ENCODE data around the gene HOATZ. TPM values are rescaled to one million over a fixed set of nuclear protein-coding genes. Genes with fewer than 3 reads are reported as not detected.

Gene HOATZ
- total RNA-seq, 5 donors from 2014 or later (not counting 1 experiment from before 2014, with no cell fraction given), result not detected

DNA sequence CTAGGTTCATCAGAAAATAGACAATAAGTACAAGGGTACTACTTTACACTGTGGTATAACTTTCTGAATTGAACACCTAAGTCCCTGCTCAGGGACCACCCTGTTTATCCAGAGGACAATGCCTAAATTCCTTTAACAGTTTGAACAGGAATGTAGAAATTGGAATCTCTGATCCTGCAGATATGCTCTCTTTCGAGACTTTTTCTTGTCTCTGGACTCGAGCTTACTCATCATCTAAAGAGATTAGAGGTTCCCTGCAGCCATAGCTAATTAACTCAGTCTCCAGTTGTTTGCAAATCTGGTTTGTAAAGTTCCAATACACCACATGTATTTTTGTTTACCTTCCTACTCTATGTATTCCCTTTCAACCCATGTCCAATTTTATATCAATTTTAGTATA lies 1.0 kb downstream of the HOATZ start:
- H3K4me1 ChIP-seq (ENCODE audit: control insufficient read depth in 1 of 2, extremely low read depth in 1 of 2, insufficient read depth in 2 of 2, low read length in 2 of 2), result peaks cover 13 to 14% of the 10 kb centered on the region in 2 experiments
- no peak overlapping the region for H3K27ac Mint-ChIP-seq
- ChIA-PET POLR2A (interaction anchor here in 1 of 2 donors (0.7 kb wide), 1 partner anchor 34 kb away, joined by 3 read pairs; no protein-coding TSS in a partner anchor), CTCF (no interaction called here)
- ATAC-seq (replicated peaks in 1 of 4) (no peak), DNase-seq (no peak)
- H3K36me3 Mint-ChIP-seq, result peaks cover 3% of the 10 kb centered on the region
- H3K9me3 ChIP-seq, result no peaks in the 10 kb centered on the region
- no peak overlapping the region for H3K4me3 Mint-ChIP-seq
- H3K36me3 ChIP-seq (ENCODE audit: control insufficient read depth in 2 of 2, extremely low read depth in 1 of 2, insufficient read depth in 1 of 2, low read length in 1 of 2), result no peaks in the 10 kb centered on the region
- H3K4me1 Mint-ChIP-seq, result peaks cover 0 to 16% (median 14%) of the 10 kb centered on the region in 3 donors
- H3K27ac ChIP-seq (ENCODE audit: low read length), result no peak overlapping the region
- 65% methylated on average over 2 of the region's 2 CpGs for WGBS (ENCODE audit: insufficient coverage)
- H3K27me3 Mint-ChIP-seq, result peaks cover 21 to 41% of the 10 kb centered on the region in 2 donors
- no peaks in the 10 kb centered on the region for H3K9me3 Mint-ChIP-seq
- no peak overlapping the region for H3K4me3 ChIP-seq (ENCODE audit: control insufficient read depth in 1 of 2, extremely low read depth in 1 of 2, low read length in 1 of 2)
- peaks cover 13 to 24% of the 10 kb centered on the region in 2 experiments for H3K27me3 ChIP-seq (replicated peaks in 1 of 2; ENCODE audit: control insufficient read depth in 2 of 2, extremely low read depth in 1 of 2, insufficient read depth in 2 of 2, low read length in 1 of 2)

DNA sequence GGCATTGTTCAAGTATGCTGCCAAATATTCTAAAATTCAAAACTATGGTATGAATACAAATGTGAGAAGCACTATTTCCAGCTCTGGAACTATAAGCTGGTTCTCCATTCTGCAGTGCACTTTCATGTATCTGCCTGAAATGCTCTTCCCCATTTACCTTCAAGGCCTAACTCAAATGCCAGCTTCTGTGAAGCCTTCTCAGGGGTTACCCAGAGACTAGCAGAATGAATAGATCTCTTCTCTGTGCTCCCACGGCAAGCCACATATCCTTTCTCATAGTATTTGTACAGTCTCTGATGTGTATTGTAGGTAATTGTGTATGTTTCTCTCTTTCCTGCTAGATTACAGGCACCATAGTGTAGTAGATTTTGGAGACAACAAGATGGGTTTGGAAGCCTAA lies 4.1 kb downstream of the HOATZ start:
- H3K36me3 ChIP-seq (ENCODE audit: control insufficient read depth in 2 of 2, extremely low read depth in 1 of 2, insufficient read depth in 1 of 2, low read length in 1 of 2), result no peaks in the 10 kb centered on the region
- no peak overlapping the region for H3K4me3 Mint-ChIP-seq
- no peak overlapping the region for H3K27ac Mint-ChIP-seq
- ATAC-seq (replicated peaks in 1 of 4) (no peak), DNase-seq (no peak)
- POLR2A ChIA-PET, result no interaction called here
- peaks cover 8 to 9% of the 10 kb centered on the region in 2 experiments for H3K4me1 ChIP-seq (ENCODE audit: control insufficient read depth in 1 of 2, extremely low read depth in 1 of 2, insufficient read depth in 2 of 2, low read length in 2 of 2)
- no peaks in the 10 kb centered on the region for H3K9me3 Mint-ChIP-seq
- CTCF ChIA-PET, result no interaction called here
- H3K4me1 Mint-ChIP-seq, result peaks cover 0 to 6% (median 4%) of the 10 kb centered on the region in 3 donors
- H3K4me3 ChIP-seq (ENCODE audit: control insufficient read depth in 1 of 2, extremely low read depth in 1 of 2, low read length in 1 of 2), result no peak overlapping the region
- no peaks in the 10 kb centered on the region for H3K9me3 ChIP-seq
- no peak overlapping the region for H3K27ac ChIP-seq (ENCODE audit: low read length)
- WGBS (ENCODE audit: insufficient coverage), result no CpG with 5 or more reads among the region's 1 CpG
- H3K36me3 Mint-ChIP-seq, result peaks cover 3% of the 10 kb centered on the region
- H3K27me3 ChIP-seq (replicated peaks in 1 of 2; ENCODE audit: control insufficient read depth in 2 of 2, extremely low read depth in 1 of 2, insufficient read depth in 2 of 2, low read length in 1 of 2), result peaks cover 6 to 10% of the 10 kb centered on the region in 2 experiments
- peaks cover 12 to 21% of the 10 kb centered on the region in 2 donors for H3K27me3 Mint-ChIP-seq

DNA sequence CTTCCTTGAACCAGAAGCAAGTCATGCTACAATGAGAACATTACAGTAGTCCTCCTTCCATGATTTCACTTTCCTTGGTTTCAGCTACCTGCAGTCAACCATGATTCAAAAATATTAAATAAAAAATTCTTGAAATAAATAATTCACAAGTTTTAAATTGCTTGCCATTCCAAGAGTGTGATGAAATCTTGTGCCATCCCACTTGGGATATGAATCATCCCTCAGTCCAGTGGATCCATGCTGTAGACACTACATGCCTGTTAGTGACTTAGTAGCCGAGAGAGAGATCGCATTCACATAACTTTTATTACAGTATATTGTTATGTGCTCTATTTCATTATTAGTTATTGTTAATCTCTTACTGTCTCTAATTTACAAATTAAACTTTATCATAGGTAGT lies 6.0 kb downstream of the HOATZ start:
- Mint-ChIP-seq H3K27ac (no peak overlapping the region), H3K4me1 (peaks cover 0 to under 1% (median 0%) of the 10 kb centered on the region in 3 donors), H3K4me3 (no peak overlapping the region), H3K36me3 (peaks cover 3% of the 10 kb centered on the region), H3K9me3 (no peaks in the 10 kb centered on the region), H3K27me3 (peaks cover 4 to 15% of the 10 kb centered on the region in 2 donors)
- ChIA-PET POLR2A (no interaction called here), CTCF (no interaction called here)
- no peak for ATAC-seq (replicated peaks in 1 of 4)
- Histone ChIP-seq H3K4me3 (ENCODE audit: control insufficient read depth in 1 of 2, extremely low read depth in 1 of 2, low read length in 1 of 2) (no peak overlapping the region), H3K27ac (ENCODE audit: low read length) (no peak overlapping the region), H3K4me1 (ENCODE audit: control insufficient read depth in 1 of 2, extremely low read depth in 1 of 2, insufficient read depth in 2 of 2, low read length in 2 of 2) (no peaks in the 10 kb centered on the region), H3K36me3 (ENCODE audit: control insufficient read depth in 2 of 2, extremely low read depth in 1 of 2, insufficient read depth in 1 of 2, low read length in 1 of 2) (no peaks in the 10 kb centered on the region), H3K27me3 (replicated peaks in 1 of 2; ENCODE audit: control insufficient read depth in 2 of 2, extremely low read depth in 1 of 2, insufficient read depth in 2 of 2, low read length in 1 of 2) (no peaks in the 10 kb centered on the region), H3K9me3 (no peaks in the 10 kb centered on the region)
- no peak for DNase-seq
- WGBS (ENCODE audit: insufficient coverage), result no CpG with 5 or more reads among the region's 2 CpGs

DNA sequence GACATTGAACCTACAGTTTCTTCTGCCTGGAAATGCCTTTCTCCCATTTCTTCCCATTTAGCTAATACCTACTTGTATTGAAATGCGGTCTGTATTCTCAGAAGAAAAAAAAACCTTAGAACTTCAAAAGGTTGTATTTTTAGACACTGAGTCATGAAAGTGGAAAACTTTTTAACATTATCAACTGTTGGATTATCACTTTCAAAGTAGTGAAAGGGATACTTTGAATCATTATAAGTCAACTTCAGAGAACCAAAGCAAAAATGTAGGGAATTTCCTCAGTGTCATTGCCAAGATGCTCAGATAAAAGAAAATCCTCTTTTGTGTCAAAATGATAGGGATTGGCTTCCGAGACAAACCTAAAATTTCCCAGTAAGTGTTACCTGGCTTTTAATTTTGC lies 6.6 kb downstream of the HOATZ start:
- ChIA-PET POLR2A (no interaction called here), CTCF (no interaction called here)
- no peak overlapping the region for H3K27ac Mint-ChIP-seq
- no peaks in the 10 kb centered on the region for H3K9me3 Mint-ChIP-seq
- H3K36me3 Mint-ChIP-seq, result peaks cover 3% of the 10 kb centered on the region
- H3K4me3 Mint-ChIP-seq, result no peak overlapping the region
- Histone ChIP-seq H3K4me3 (ENCODE audit: control insufficient read depth in 1 of 2, extremely low read depth in 1 of 2, low read length in 1 of 2) (no peak overlapping the region), H3K27me3 (replicated peaks in 1 of 2; ENCODE audit: control insufficient read depth in 2 of 2, extremely low read depth in 1 of 2, insufficient read depth in 2 of 2, low read length in 1 of 2) (no peaks in the 10 kb centered on the region), H3K4me1 (ENCODE audit: control insufficient read depth in 1 of 2, extremely low read depth in 1 of 2, insufficient read depth in 2 of 2, low read length in 2 of 2) (no peaks in the 10 kb centered on the region), H3K9me3 (no peaks in the 10 kb centered on the region), H3K27ac (ENCODE audit: low read length) (no peak overlapping the region), H3K36me3 (ENCODE audit: control insufficient read depth in 2 of 2, extremely low read depth in 1 of 2, insufficient read depth in 1 of 2, low read length in 1 of 2) (no peaks in the 10 kb centered on the region)
- no CpG with 5 or more reads among the region's 2 CpGs for WGBS (ENCODE audit: insufficient coverage)
- DNase-seq (no peak), ATAC-seq (replicated peaks in 1 of 4) (no peak)
- H3K4me1 Mint-ChIP-seq, result peaks cover 4 to 7% (median 4%) of the 10 kb centered on the region in 3 donors
- peaks cover 4 to 15% of the 10 kb centered on the region in 2 donors for H3K27me3 Mint-ChIP-seq

DNA sequence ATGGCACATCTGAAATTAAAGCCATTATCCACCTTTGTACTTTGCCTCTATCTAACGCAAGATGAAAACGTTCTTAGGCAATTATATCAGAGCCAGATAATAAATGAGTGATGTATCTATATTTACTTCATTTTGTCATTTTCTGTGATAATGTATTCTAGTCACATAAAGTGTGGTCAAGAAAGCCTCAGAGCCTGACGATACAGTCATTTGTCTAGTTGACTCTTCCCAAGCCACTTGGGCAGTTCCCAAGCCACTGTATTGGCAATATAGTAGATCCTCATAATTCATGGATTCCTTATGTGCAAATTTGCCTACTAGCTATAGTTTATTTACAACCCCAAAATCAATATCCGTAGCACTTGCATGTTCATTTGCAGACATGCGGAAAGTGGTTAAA lies 7.8 kb downstream of the HOATZ start:
- no peaks in the 10 kb centered on the region for H3K9me3 ChIP-seq
- H3K4me3 ChIP-seq (ENCODE audit: control insufficient read depth in 1 of 2, extremely low read depth in 1 of 2, low read length in 1 of 2), result no peak overlapping the region
- Mint-ChIP-seq H3K4me1 (peaks cover 9 to 13% (median 10%) of the 10 kb centered on the region in 3 donors), H3K4me3 (no peak overlapping the region), H3K27me3 (peaks cover 4 to 13% of the 10 kb centered on the region in 2 donors), H3K27ac (no peak overlapping the region), H3K36me3 (peaks cover 3% of the 10 kb centered on the region), H3K9me3 (no peaks in the 10 kb centered on the region)
- ChIA-PET CTCF (no interaction called here), POLR2A (no interaction called here)
- no peaks in the 10 kb centered on the region for H3K27me3 ChIP-seq (replicated peaks in 1 of 2; ENCODE audit: control insufficient read depth in 2 of 2, extremely low read depth in 1 of 2, insufficient read depth in 2 of 2, low read length in 1 of 2)
- H3K36me3 ChIP-seq (ENCODE audit: control insufficient read depth in 2 of 2, extremely low read depth in 1 of 2, insufficient read depth in 1 of 2, low read length in 1 of 2), result no peaks in the 10 kb centered on the region
- DNase-seq, result no peak
- H3K4me1 ChIP-seq (ENCODE audit: control insufficient read depth in 1 of 2, extremely low read depth in 1 of 2, insufficient read depth in 2 of 2, low read length in 2 of 2), result no peaks in the 10 kb centered on the region
- H3K27ac ChIP-seq (ENCODE audit: low read length), result no peak overlapping the region
- 93% methylated on average over 2 of the region's 5 CpGs for WGBS (ENCODE audit: insufficient coverage)
- ATAC-seq (replicated peaks in 1 of 4), result no peak

- H3K9me3 Mint-ChIP-seq, result no peaks in the 10 kb centered on the region
- H3K4me1 Mint-ChIP-seq, result peaks cover 9 to 15% (median 10%) of the 10 kb centered on the region in 3 donors
- Histone ChIP-seq H3K27ac (ENCODE audit: low read length) (no peak overlapping the region), H3K36me3 (ENCODE audit: control insufficient read depth in 2 of 2, extremely low read depth in 1 of 2, insufficient read depth in 1 of 2, low read length in 1 of 2) (no peaks in the 10 kb centered on the region), H3K27me3 (replicated peaks in 1 of 2; ENCODE audit: control insufficient read depth in 2 of 2, extremely low read depth in 1 of 2, insufficient read depth in 2 of 2, low read length in 1 of 2) (no peaks in the 10 kb centered on the region), H3K9me3 (no peaks in the 10 kb centered on the region), H3K4me3 (ENCODE audit: control insufficient read depth in 1 of 2, extremely low read depth in 1 of 2, low read length in 1 of 2) (no peak overlapping the region), H3K4me1 (ENCODE audit: control insufficient read depth in 1 of 2, extremely low read depth in 1 of 2, insufficient read depth in 2 of 2, low read length in 2 of 2) (peaks cover 0 to 2% of the 10 kb centered on the region in 2 experiments)
- H3K4me3 Mint-ChIP-seq, result no peak overlapping the region
- WGBS (ENCODE audit: insufficient coverage), result no CpG with 5 or more reads among the region's 2 CpGs
- no peak overlapping the region for H3K27ac Mint-ChIP-seq
- ChIA-PET POLR2A (no interaction called here), CTCF (no interaction called here)
- DNase-seq, result no peak
- H3K36me3 Mint-ChIP-seq, result no peaks in the 10 kb centered on the region
- no peak for ATAC-seq (replicated peaks in 1 of 4)
- H3K27me3 Mint-ChIP-seq, result peaks cover 4 to 11% of the 10 kb centered on the region in 2 donors
These were observed 8.8 kb downstream of the HOATZ start for GRCh38 chr11:111523343-111523742.

DNA sequence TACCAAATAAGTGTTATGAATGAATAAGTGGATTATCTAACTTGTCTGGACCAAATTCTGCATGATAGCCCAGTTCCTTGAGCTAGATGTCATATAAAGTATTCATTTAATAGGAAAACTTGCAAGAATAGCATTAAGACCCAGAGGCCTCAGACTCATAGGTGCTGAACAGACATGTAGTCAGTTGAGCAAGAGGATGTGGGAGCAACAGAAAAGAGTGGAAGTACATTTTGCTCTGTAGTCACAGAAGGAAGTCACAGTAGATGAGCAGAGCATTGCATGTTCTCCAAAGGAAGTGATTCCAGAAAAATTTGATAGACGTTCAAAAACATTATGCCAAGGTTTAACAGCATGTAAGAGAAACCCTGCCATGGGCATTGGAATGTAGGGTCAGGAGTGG lies 9.5 kb downstream of the HOATZ start:
- Mint-ChIP-seq H3K4me3 (no peak overlapping the region), H3K27me3 (peaks cover 4 to 11% of the 10 kb centered on the region in 2 donors), H3K27ac (no peak overlapping the region), H3K36me3 (no peaks in the 10 kb centered on the region), H3K4me1 (peaks cover 16 to 22% (median 17%) of the 10 kb centered on the region in 3 donors), H3K9me3 (no peaks in the 10 kb centered on the region)
- no peak overlapping the region for H3K4me3 ChIP-seq (ENCODE audit: control insufficient read depth in 1 of 2, extremely low read depth in 1 of 2, low read length in 1 of 2)
- no peaks in the 10 kb centered on the region for H3K9me3 ChIP-seq
- CTCF ChIA-PET, result no interaction called here
- no peak for DNase-seq
- no peak for ATAC-seq (replicated peaks in 1 of 4)
- no peaks in the 10 kb centered on the region for H3K36me3 ChIP-seq (ENCODE audit: control insufficient read depth in 2 of 2, extremely low read depth in 1 of 2, insufficient read depth in 1 of 2, low read length in 1 of 2)
- H3K4me1 ChIP-seq (ENCODE audit: control insufficient read depth in 1 of 2, extremely low read depth in 1 of 2, insufficient read depth in 2 of 2, low read length in 2 of 2), result peaks cover 0 to 7% of the 10 kb centered on the region in 2 experiments
- H3K27me3 ChIP-seq (replicated peaks in 1 of 2; ENCODE audit: control insufficient read depth in 2 of 2, extremely low read depth in 1 of 2, insufficient read depth in 2 of 2, low read length in 1 of 2), result no peaks in the 10 kb centered on the region
- no CpG with 5 or more reads among the region's 1 CpG for WGBS (ENCODE audit: insufficient coverage)
- POLR2A ChIA-PET, result no interaction called here
- H3K27ac ChIP-seq (ENCODE audit: low read length), result no peak overlapping the region

All from T-cell (primary cell).